Astrocyte of the hippocampus (primary cell): Measurements from ENCODE around the gene VPS33A.
A peak's percentile ranks its signal among the peaks of the same experiment; 100 is the strongest.

Experiments used
- DNase-seq: peaks from one replicate; pipeline ENCODE4 v3.0.0; 2011; ENCODE audit warnings: low read depth, low spot score

Gene VPS33A

DNA sequence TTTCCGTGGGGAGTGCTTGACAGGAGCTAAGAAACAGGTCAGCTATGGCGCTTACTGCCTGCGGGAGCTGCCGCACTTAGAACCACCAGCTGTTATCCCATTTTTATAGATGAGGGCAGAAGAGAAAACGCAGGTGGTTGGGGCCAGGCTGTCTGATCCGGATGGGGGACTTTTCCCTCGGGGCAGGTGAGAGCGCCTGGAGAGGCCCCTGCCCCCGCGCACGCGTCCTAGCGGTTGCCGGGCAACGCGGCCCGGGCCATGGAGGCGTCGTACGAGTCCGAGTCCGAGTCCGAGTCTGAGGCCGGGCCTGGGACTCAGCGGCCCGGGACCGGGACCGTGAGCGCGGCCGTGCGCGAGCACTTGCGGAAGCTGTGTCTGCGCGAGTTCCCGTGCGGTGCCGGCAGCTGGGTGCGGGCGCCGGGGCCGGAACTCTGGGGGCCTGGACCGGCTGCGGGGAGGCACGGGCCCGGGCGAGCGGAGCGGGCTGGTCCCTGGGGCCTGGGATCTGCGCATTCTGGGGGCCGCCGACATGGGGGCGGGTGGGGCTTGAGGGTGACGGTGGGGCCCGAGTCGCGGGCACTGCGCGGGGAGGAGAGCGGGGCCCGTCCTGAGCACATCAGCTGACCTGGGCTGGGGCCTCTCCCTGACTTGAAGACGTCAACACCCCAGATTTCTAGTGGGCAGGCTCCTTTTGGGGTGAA, 83.3 kb downstream of the VPS33A start, which contains the start of gene LRRC43:
LRRC43 (plus strand) TSS at position 237 of the 701 bp plus-strand sequence; CDS start at position 259, 22 bp downstream.
- peak; percentile 66 for DNase-seq
